Ascending aorta (tissue), 2 donors: Measurements from ENCODE around the gene NRAP. TPM values are rescaled to one million over a fixed set of nuclear protein-coding genes. Genes with fewer than 3 reads are reported as not detected.

ENCODE experiments used
- DNase-seq, 2 donors: peaks; one replicate each; pipeline ENCODE4 v3.0.0-alpha.2; 2019; ENCODE audit warnings: low spot score in 2 of 2
- H3K27ac ChIP-seq, 2 donors: fragments of 200-600 bp; sonication (generic); one replicate each; pipeline ENCODE4 v1.5.1; 2016 to 2017; ENCODE audit warnings: mild to moderate bottlenecking in 1 of 2
- H3K27me3 ChIP-seq: fragments of 200-600 bp; sonication (generic); one replicate; pipeline ENCODE4 v1.5.1; 2017
- H3K36me3 ChIP-seq, 2 donors: fragments of 200-600 bp; sonication (generic); one replicate each; pipeline ENCODE4 v1.5.1; 2016
- H3K4me1 ChIP-seq, 2 donors: fragments of 200-600 bp; sonication (generic); one replicate each; pipeline ENCODE4 v1.5.1; 2016 to 2017; ENCODE audit warnings: mild to moderate bottlenecking in 1 of 2
- H3K4me3 ChIP-seq, 2 donors: fragments of 200-600 bp; sonication (generic); one replicate each; pipeline ENCODE4 v1.5.1; 2016 to 2017; ENCODE audit warnings: mild to moderate bottlenecking in 1 of 2
- H3K9me3 ChIP-seq, 2 donors: fragments of 200-600 bp; sonication (generic); one replicate each; pipeline ENCODE4 v1.5.1; 2016
- CTCF ChIP-seq, 3 experiments: fragments of 200-600 bp in 2 of 3; fragments of 450-650 bp in 1 of 3; sonication (generic) in 2 of 3; IDR thresholded peaks; one replicate each; pipeline ENCODE4 v1.5.1; 2016 to 2019; ENCODE audit warnings: antibody characterized with exemption in 3 of 3, mild to moderate bottlenecking in 1 of 3, moderate library complexity in 1 of 3
- intact Hi-C: fragments of 100-400 bp; cut with DNase I; formaldehyde crosslinking; loops from one replicate; pipeline ENCODE4 v1.15.1; 2023
- total RNA-seq: library from RNA; depleted of rRNA; stranded (reverse); fragments of >200 nt; gene quantifications from one replicate; pipeline ENCODE4 v1.1.0, GENCODE V29; 2016

NRAP gene
- total RNA-seq, 1 donor from 2014 or later = not detected

- Histone ChIP-seq H3K27ac (no peak overlapping the region), H3K36me3 (no peaks in the 10 kb centered on the region), H3K9me3 (no peaks in the 10 kb centered on the region), H3K27me3 (no peaks in the 10 kb centered on the region), H3K4me3 (no peak overlapping the region), H3K4me1 (no peaks in the 10 kb centered on the region)
- no peak for DNase-seq
- TF ChIP-seq CTCF (IDR thresholded peaks at IDR 0.05) = no peak
- intact Hi-C loops = no loop called here
These were observed 32.0 kb downstream of the NRAP start for GRCh38 chr10:113631684-113632367.

- Histone ChIP-seq H3K9me3 (no peaks in the 10 kb centered on the region), H3K4me3 (no peak overlapping the region), H3K27ac (no peak overlapping the region), H3K4me1 (no peaks in the 10 kb centered on the region), H3K36me3 (no peaks in the 10 kb centered on the region), H3K27me3 (no peaks in the 10 kb centered on the region)
- DNase-seq = no peak
- intact Hi-C loops = no loop called here
- TF ChIP-seq CTCF (IDR thresholded peaks at IDR 0.05) = no peak
These were observed 32.8 kb downstream of the NRAP start for GRCh38 chr10:113630929-113631533.

- Histone ChIP-seq H3K4me3 (no peak overlapping the region), H3K36me3 (no peaks in the 10 kb centered on the region), H3K27me3 (no peaks in the 10 kb centered on the region), H3K9me3 (no peaks in the 10 kb centered on the region), H3K4me1 (no peaks in the 10 kb centered on the region), H3K27ac (no peak overlapping the region)
- TF ChIP-seq CTCF (IDR thresholded peaks at IDR 0.05) = no peak
- no peak for DNase-seq
- intact Hi-C loops = no loop called here
These were observed 35.2 kb downstream of the NRAP start for GRCh38 chr10:113628607-113629153.

- no peak overlapping the region for H3K4me3 ChIP-seq
- no peaks in the 10 kb centered on the region for H3K4me1 ChIP-seq
- intact Hi-C loops = no loop called here
- H3K27ac ChIP-seq = no peak overlapping the region
- no peak for TF ChIP-seq CTCF (IDR thresholded peaks at IDR 0.05)
- H3K9me3 ChIP-seq = no peaks in the 10 kb centered on the region
- no peaks in the 10 kb centered on the region for H3K27me3 ChIP-seq
- H3K36me3 ChIP-seq = no peaks in the 10 kb centered on the region
- DNase-seq = no peak
These were observed 36.0 kb downstream of the NRAP start for GRCh38 chr10:113627836-113628235.

- H3K36me3 ChIP-seq = no peaks in the 10 kb centered on the region
- no peak for TF ChIP-seq CTCF (IDR thresholded peaks at IDR 0.05)
- H3K4me3 ChIP-seq = no peak overlapping the region
- H3K9me3 ChIP-seq = no peaks in the 10 kb centered on the region
- no peak for DNase-seq
- no peak overlapping the region for H3K27ac ChIP-seq
- intact Hi-C loops = no loop called here
- H3K27me3 ChIP-seq = no peaks in the 10 kb centered on the region
- H3K4me1 ChIP-seq = no peaks in the 10 kb centered on the region
These were observed 37.0 kb downstream of the NRAP start for GRCh38 chr10:113626809-113627355.
